Panc1 (cell line): ENCODE results near the gene MED14.

Source experiments
- CTCF ChIP-seq: fragments of 450-650 bp; IDR thresholded peaks from 2 replicates; pipeline ENCODE4 v1.5.1; 2017; ENCODE audit warnings: mild to moderate bottlenecking
- POLR2AphosphoS5 ChIP-seq: IDR thresholded peaks from 2 replicates; pipeline ENCODE4 v1.6.1; 2012; ENCODE audit warnings: mild to moderate bottlenecking, low read depth, low read length, moderate library complexity
- REST ChIP-seq, 2 experiments: IDR thresholded peaks; 2 replicates each; pipeline ENCODE4 v1.6.1; 2011 to 2012; ENCODE audit warnings: low read depth in 2 of 2, control low read depth in 1 of 2, low read length in 1 of 2, mild to moderate bottlenecking in 1 of 2, moderate library complexity in 1 of 2; ENCODE audit not compliant: insufficient read depth in 1 of 2

- TF ChIP-seq REST (IDR thresholded peaks at IDR 0.05; ENCODE audit: insufficient read depth in 1 of 2, low read depth in 2 of 2, low read length in 1 of 2) (no peak), CTCF (no peak), POLR2AphosphoS5 (no peak)
Measured at GRCh38 chrX:40628506-40628905, 106.8 kb downstream of the MED14 start.
